GM23338 (cell line): ENCODE measurements around the gene TEX10. TPM values are rescaled to one million over a fixed set of nuclear protein-coding genes. Genes with fewer than 3 reads are reported as not detected.

ENCODE experiments used
- ATAC-seq: fragments of 200-7000 bp; cut with Tn5 transposase; 3 replicates; pipeline ENCODE4 v1.9.1; 2020
- DNase-seq: peaks from one replicate; pipeline ENCODE4 v3.0.0-alpha.2; 2015; ENCODE audit warnings: low spot score
- H2AFZ ChIP-seq: fragments of 200-600 bp; sonication (generic); 2 replicates; pipeline ENCODE4 v1.8.0; 2016; ENCODE audit warnings: antibody characterized with exemption, mild to moderate bottlenecking, moderate library complexity
- H3F3A ChIP-seq: fragments of 200-600 bp; sonication (generic); replicated peaks from 2 replicates; pipeline ENCODE4 v1.8.0; 2017; ENCODE audit warnings: antibody characterized with exemption, mixed run types, low read depth
- H3K27ac ChIP-seq: fragments of 200-600 bp; sonication (generic); 2 replicates; pipeline ENCODE4 v1.6.1; 2016; ENCODE audit warnings: low read depth
- H3K27me3 ChIP-seq: fragments of 200-600 bp; sonication (generic); 2 replicates; pipeline ENCODE4 v1.8.0; 2016; ENCODE audit warnings: mild to moderate bottlenecking, mixed run types, moderate library complexity; ENCODE audit not compliant: insufficient read depth
- H3K36me3 ChIP-seq: fragments of 200-600 bp; sonication (generic); 2 replicates; pipeline ENCODE4 v1.8.0; 2016; ENCODE audit warnings: mild to moderate bottlenecking; ENCODE audit not compliant: insufficient read depth
- H3K4me1 ChIP-seq: fragments of 200-600 bp; sonication (generic); 2 replicates; pipeline ENCODE4 v1.8.0; 2016; ENCODE audit warnings: mild to moderate bottlenecking, moderate library complexity; ENCODE audit not compliant: insufficient read depth
- H3K4me2 ChIP-seq: fragments of 200-600 bp; sonication (generic); 2 replicates; pipeline ENCODE4 v1.7.1; 2017; ENCODE audit warnings: mixed run types
- H3K4me3 ChIP-seq: fragments of 200-600 bp; sonication (generic); 2 replicates; pipeline ENCODE4 v1.6.1; 2016; ENCODE audit warnings: mixed run types
- H3K79me2 ChIP-seq: fragments of 200-600 bp; sonication (generic); replicated peaks from 2 replicates; pipeline ENCODE4 v1.8.0; 2017; ENCODE audit warnings: mild to moderate bottlenecking; ENCODE audit not compliant: insufficient read depth
- H3K9me2 ChIP-seq: fragments of 200-600 bp; sonication (generic); 2 replicates; pipeline ENCODE4 v1.8.0; 2017; ENCODE audit not compliant: insufficient read depth
- H4K20me1 ChIP-seq: fragments of 200-600 bp; sonication (generic); replicated peaks from 2 replicates; pipeline ENCODE4 v1.8.0; 2017; ENCODE audit warnings: mild to moderate bottlenecking; ENCODE audit not compliant: insufficient read depth
- H3K27ac Mint-ChIP-seq: 2 replicates; pipeline ENCODE4 v1.8.0; 2020; ENCODE audit warnings: inconsistent platforms, mild to moderate bottlenecking, moderate library complexity, mixed read lengths
- H3K27me3 Mint-ChIP-seq: 3 replicates; pipeline ENCODE4 v1.8.0; 2022; ENCODE audit warnings: low read depth, mild to moderate bottlenecking, moderate library complexity, mixed read lengths, inconsistent platforms; ENCODE audit not compliant: insufficient read depth, poor library complexity
- H3K36me3 Mint-ChIP-seq: 3 replicates; pipeline ENCODE4 v1.8.0; 2021; ENCODE audit warnings: low read depth, mild to moderate bottlenecking, inconsistent platforms, moderate library complexity, mixed read lengths
- H3K4me1 Mint-ChIP-seq: 3 replicates; pipeline ENCODE4 v1.8.0; 2020; ENCODE audit warnings: mild to moderate bottlenecking, inconsistent platforms, mixed read lengths
- H3K4me3 Mint-ChIP-seq: 3 replicates; pipeline ENCODE4 v1.8.0; 2021; ENCODE audit warnings: moderate library complexity, mild to moderate bottlenecking, inconsistent platforms, mixed read lengths
- H3K9me3 Mint-ChIP-seq: 3 replicates; pipeline ENCODE4 v1.8.0; 2020; ENCODE audit warnings: moderate library complexity, mild to moderate bottlenecking, inconsistent platforms, mixed read lengths
- CREB1 ChIP-seq: fragments of 250-450 bp; sonication (Bioruptor Pico); IDR thresholded peaks from 2 replicates; pipeline ENCODE4 v1.5.0; 2020; ENCODE audit warnings: low read depth, mild to moderate bottlenecking, moderate library complexity
- EZH2 ChIP-seq: fragments of 200-600 bp; sonication (generic); IDR thresholded peaks from one replicate; pipeline ENCODE4 v1.8.0; 2017; ENCODE audit warnings: antibody characterized with exemption, mild to moderate bottlenecking, low read depth; ENCODE audit not compliant: unreplicated experiment
- EZH2phosphoT487 ChIP-seq: fragments of 200-600 bp; sonication (generic); IDR thresholded peaks from one replicate; pipeline ENCODE4 v1.8.1; 2018; ENCODE audit warnings: antibody characterized with exemption; ENCODE audit not compliant: unreplicated experiment
- JUNB ChIP-seq: IDR thresholded peaks from one replicate; pipeline ENCODE4 v1.6.1; 2016; ENCODE audit warnings: antibody characterized with exemption; ENCODE audit not compliant: unreplicated experiment
- NANOG ChIP-seq: IDR thresholded peaks from 2 replicates; pipeline ENCODE4 v1.6.1; 2016; ENCODE audit warnings: antibody characterized with exemption, borderline replicate concordance
- POLR2AphosphoS5 ChIP-seq: IDR thresholded peaks from 2 replicates; pipeline ENCODE4 v1.6.1; 2016; ENCODE audit warnings: antibody characterized with exemption, low read depth
- STAT1 ChIP-seq: IDR thresholded peaks from one replicate; pipeline ENCODE4 v1.6.1; 2016; ENCODE audit warnings: antibody characterized with exemption; ENCODE audit not compliant: unreplicated experiment
- ZNF114 ChIP-seq: fragments of 250-450 bp; sonication (Bioruptor Pico); IDR thresholded peaks from 2 replicates; pipeline ENCODE4 v1.5.0; 2020; ENCODE audit warnings: mild to moderate bottlenecking, moderate library complexity
- ZNF331 ChIP-seq: fragments of 250-450 bp; sonication (Bioruptor Pico); IDR thresholded peaks from 2 replicates; pipeline ENCODE4 v1.5.0; 2020; ENCODE audit warnings: low read depth, mild to moderate bottlenecking, moderate library complexity
- polyA plus RNA-seq: library from polyadenylated mRNA; unstranded; fragments of >200 nt; fragmentation: Nextera tagmentation; extraction: Ambion mirVana; gene quantifications from 2 replicates; pipeline ENCODE4 v1.2.1, GENCODE V29; 2016
- total RNA-seq: library from RNA; depleted of rRNA; stranded (reverse); fragments of >200 nt; shearing (Covaris generic); gene quantifications from 2 replicates; pipeline ENCODE4 v1.2.3, GENCODE V29; 2014
- TF ChIP-seq, protein P1 (sequence below): fragments of 250-450 bp; sonication (Bioruptor Pico); IDR thresholded peaks from 2 replicates; pipeline ENCODE4 v1.5.0; 2020; ENCODE audit warnings: mild to moderate bottlenecking, moderate library complexity
- TF ChIP-seq, protein P2 (sequence below): IDR thresholded peaks from one replicate; pipeline ENCODE4 v1.6.1; 2018; ENCODE audit warnings: antibody characterized with exemption; ENCODE audit not compliant: unreplicated experiment
- TF ChIP-seq, protein P3 (sequence below), 2 experiments: fragments of 200-600 bp in 1 of 2; sonication (generic) in 1 of 2; conservative IDR thresholded peaks; 2 replicates each; pipeline versions ENCODE4 v1.5.1 to v1.6.1; 2016 to 2017; ENCODE audit warnings: antibody characterized with exemption in 2 of 2, low read depth in 2 of 2, mild to moderate bottlenecking in 2 of 2, moderate library complexity in 1 of 2
- TF ChIP-seq, protein P4 (sequence below): IDR thresholded peaks from 2 replicates; pipeline ENCODE4 v1.6.1; 2016; ENCODE audit warnings: antibody characterized with exemption

Gene TEX10
- total and polyA plus RNA-seq, 2 experiments from 2014 or later = 35.0 to 102 TPM

DNA sequence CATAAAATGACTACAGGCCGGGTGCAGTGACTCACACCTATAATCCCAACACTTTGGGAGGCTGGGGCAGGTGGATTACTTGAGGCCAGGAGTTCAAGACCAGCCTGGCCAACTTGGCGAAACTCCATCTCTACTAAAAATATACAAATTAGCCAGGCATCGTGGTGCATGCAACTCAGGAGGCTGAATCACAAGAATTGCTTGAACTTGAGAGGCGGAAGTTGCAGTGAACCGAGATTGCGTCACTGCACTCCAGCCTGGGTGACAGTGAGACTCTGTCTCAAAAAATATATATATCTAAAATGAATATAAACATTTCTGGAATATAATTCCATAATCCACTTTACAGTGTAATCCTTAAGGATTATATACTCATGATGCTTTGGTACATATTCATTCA lies 66.5 kb downstream of the TEX10 start:
- no peak overlapping the region for H3K4me2 ChIP-seq
- peaks cover 16% of the 10 kb centered on the region for H3K36me3 ChIP-seq
- Mint-ChIP-seq H3K9me3 (peaks cover 13% of the 10 kb centered on the region), H3K27me3 (no peaks in the 10 kb centered on the region), H3K27ac (no peak overlapping the region), H3K4me1 (no peaks in the 10 kb centered on the region), H3K36me3 (peaks cover 62% of the 10 kb centered on the region), H3K4me3 (no peak overlapping the region)
- H3K4me3 ChIP-seq = no peak overlapping the region
- H3K27ac ChIP-seq = no peak overlapping the region
- ATAC-seq = no peak
- no peaks in the 10 kb centered on the region for H4K20me1 ChIP-seq
- peaks cover 6% of the 10 kb centered on the region for H3K9me2 ChIP-seq
- H3K27me3 ChIP-seq = no peaks in the 10 kb centered on the region
- TF ChIP-seq STAT1 = no peak
- TF ChIP-seq ZNF114 = no peak
- TF ChIP-seq, protein P1, sequence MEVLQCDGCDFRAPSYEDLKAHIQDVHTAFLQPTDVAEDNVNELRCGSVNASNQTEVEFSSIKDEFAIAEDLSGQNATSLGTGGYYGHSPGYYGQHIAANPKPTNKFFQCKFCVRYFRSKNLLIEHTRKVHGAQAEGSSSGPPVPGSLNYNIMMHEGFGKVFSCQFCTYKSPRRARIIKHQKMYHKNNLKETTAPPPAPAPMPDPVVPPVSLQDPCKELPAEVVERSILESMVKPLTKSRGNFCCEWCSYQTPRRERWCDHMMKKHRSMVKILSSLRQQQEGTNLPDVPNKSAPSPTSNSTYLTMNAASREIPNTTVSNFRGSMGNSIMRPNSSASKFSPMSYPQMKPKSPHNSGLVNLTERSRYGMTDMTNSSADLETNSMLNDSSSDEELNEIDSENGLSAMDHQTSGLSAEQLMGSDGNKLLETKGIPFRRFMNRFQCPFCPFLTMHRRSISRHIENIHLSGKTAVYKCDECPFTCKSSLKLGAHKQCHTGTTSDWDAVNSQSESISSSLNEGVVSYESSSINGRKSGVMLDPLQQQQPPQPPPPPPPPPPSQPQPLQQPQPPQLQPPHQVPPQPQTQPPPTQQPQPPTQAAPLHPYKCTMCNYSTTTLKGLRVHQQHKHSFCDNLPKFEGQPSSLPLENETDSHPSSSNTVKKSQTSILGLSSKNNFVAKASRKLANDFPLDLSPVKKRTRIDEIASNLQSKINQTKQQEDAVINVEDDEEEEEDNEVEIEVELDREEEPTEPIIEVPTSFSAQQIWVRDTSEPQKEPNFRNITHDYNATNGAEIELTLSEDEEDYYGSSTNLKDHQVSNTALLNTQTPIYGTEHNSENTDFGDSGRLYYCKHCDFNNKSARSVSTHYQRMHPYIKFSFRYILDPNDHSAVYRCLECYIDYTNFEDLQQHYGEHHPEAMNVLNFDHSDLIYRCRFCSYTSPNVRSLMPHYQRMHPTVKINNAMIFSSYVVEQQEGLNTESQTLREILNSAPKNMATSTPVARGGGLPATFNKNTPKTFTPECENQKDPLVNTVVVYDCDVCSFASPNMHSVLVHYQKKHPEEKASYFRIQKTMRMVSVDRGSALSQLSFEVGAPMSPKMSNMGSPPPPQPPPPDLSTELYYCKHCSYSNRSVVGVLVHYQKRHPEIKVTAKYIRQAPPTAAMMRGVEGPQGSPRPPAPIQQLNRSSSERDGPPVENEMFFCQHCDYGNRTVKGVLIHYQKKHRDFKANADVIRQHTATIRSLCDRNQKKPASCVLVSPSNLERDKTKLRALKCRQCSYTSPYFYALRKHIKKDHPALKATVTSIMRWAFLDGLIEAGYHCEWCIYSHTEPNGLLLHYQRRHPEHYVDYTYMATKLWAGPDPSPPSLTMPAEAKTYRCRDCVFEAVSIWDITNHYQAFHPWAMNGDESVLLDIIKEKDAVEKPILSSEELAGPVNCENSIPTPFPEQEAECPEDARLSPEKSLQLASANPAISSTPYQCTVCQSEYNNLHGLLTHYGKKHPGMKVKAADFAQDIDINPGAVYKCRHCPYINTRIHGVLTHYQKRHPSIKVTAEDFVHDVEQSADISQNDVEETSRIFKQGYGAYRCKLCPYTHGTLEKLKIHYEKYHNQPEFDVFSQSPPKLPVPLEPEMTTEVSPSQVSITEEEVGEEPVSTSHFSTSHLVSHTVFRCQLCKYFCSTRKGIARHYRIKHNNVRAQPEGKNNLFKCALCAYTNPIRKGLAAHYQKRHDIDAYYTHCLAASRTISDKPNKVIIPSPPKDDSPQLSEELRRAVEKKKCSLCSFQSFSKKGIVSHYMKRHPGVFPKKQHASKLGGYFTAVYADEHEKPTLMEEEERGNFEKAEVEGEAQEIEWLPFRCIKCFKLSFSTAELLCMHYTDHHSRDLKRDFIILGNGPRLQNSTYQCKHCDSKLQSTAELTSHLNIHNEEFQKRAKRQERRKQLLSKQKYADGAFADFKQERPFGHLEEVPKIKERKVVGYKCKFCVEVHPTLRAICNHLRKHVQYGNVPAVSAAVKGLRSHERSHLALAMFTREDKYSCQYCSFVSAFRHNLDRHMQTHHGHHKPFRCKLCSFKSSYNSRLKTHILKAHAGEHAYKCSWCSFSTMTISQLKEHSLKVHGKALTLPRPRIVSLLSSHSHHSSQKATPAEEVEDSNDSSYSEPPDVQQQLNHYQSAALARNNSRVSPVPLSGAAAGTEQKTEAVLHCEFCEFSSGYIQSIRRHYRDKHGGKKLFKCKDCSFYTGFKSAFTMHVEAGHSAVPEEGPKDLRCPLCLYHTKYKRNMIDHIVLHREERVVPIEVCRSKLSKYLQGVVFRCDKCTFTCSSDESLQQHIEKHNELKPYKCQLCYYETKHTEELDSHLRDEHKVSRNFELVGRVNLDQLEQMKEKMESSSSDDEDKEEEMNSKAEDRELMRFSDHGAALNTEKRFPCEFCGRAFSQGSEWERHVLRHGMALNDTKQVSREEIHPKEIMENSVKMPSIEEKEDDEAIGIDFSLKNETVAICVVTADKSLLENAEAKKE (CRISPR knock-in tag) = no peak
- TF ChIP-seq CREB1 (CRISPR knock-in tag) = no peak
- no peak for TF ChIP-seq NANOG
- TF ChIP-seq EZH2 = no peak
- TF ChIP-seq, protein P2, sequence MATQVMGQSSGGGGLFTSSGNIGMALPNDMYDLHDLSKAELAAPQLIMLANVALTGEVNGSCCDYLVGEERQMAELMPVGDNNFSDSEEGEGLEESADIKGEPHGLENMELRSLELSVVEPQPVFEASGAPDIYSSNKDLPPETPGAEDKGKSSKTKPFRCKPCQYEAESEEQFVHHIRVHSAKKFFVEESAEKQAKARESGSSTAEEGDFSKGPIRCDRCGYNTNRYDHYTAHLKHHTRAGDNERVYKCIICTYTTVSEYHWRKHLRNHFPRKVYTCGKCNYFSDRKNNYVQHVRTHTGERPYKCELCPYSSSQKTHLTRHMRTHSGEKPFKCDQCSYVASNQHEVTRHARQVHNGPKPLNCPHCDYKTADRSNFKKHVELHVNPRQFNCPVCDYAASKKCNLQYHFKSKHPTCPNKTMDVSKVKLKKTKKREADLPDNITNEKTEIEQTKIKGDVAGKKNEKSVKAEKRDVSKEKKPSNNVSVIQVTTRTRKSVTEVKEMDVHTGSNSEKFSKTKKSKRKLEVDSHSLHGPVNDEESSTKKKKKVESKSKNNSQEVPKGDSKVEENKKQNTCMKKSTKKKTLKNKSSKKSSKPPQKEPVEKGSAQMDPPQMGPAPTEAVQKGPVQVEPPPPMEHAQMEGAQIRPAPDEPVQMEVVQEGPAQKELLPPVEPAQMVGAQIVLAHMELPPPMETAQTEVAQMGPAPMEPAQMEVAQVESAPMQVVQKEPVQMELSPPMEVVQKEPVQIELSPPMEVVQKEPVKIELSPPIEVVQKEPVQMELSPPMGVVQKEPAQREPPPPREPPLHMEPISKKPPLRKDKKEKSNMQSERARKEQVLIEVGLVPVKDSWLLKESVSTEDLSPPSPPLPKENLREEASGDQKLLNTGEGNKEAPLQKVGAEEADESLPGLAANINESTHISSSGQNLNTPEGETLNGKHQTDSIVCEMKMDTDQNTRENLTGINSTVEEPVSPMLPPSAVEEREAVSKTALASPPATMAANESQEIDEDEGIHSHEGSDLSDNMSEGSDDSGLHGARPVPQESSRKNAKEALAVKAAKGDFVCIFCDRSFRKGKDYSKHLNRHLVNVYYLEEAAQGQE = no peak
- no peak for TF ChIP-seq ZNF331 (CRISPR knock-in tag)
- no peak for TF ChIP-seq POLR2AphosphoS5
- no peak for TF ChIP-seq EZH2phosphoT487
- TF ChIP-seq, protein P3, sequence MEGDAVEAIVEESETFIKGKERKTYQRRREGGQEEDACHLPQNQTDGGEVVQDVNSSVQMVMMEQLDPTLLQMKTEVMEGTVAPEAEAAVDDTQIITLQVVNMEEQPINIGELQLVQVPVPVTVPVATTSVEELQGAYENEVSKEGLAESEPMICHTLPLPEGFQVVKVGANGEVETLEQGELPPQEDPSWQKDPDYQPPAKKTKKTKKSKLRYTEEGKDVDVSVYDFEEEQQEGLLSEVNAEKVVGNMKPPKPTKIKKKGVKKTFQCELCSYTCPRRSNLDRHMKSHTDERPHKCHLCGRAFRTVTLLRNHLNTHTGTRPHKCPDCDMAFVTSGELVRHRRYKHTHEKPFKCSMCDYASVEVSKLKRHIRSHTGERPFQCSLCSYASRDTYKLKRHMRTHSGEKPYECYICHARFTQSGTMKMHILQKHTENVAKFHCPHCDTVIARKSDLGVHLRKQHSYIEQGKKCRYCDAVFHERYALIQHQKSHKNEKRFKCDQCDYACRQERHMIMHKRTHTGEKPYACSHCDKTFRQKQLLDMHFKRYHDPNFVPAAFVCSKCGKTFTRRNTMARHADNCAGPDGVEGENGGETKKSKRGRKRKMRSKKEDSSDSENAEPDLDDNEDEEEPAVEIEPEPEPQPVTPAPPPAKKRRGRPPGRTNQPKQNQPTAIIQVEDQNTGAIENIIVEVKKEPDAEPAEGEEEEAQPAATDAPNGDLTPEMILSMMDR (conservative IDR thresholded peaks at IDR 0.05; ENCODE audit: low read depth in 2 of 2) = no peak
- TF ChIP-seq, protein P4, sequence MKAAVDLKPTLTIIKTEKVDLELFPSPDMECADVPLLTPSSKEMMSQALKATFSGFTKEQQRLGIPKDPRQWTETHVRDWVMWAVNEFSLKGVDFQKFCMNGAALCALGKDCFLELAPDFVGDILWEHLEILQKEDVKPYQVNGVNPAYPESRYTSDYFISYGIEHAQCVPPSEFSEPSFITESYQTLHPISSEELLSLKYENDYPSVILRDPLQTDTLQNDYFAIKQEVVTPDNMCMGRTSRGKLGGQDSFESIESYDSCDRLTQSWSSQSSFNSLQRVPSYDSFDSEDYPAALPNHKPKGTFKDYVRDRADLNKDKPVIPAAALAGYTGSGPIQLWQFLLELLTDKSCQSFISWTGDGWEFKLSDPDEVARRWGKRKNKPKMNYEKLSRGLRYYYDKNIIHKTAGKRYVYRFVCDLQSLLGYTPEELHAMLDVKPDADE = no peak
- no peak for TF ChIP-seq JUNB
- H3F3A ChIP-seq = no peaks in the 10 kb centered on the region
- H2AFZ ChIP-seq = no peak overlapping the region
- H3K79me2 ChIP-seq = no peaks in the 10 kb centered on the region
- no peak for DNase-seq
- H3K4me1 ChIP-seq = no peaks in the 10 kb centered on the region
